Measurements from ENCODE around the gene VPS13C. TPM values are rescaled to one million over a fixed set of nuclear protein-coding genes. Genes with fewer than 3 reads are reported as not detected.

VPS13C gene
- total RNA-seq, 3 donors from 2014 or later: 15.5 to 20.6 (median 18.1) TPM

- Mint-ChIP-seq H3K9me3 (no peaks in the 10 kb centered on the region), H3K27me3 (ENCODE audit: low read depth) (peaks cover 13% of the 10 kb centered on the region), H3K36me3 (ENCODE audit: insufficient read depth) (no peaks in the 10 kb centered on the region), H3K4me1 (ENCODE audit: low read depth) (peaks cover 5% of the 10 kb centered on the region), H3K4me3 (no peak overlapping the region)
- no peak for DNase-seq
- no peak for ATAC-seq
These were observed 230.7 kb downstream of the VPS13C start for GRCh38 chr15:61829514-61829889.

- Mint-ChIP-seq H3K27me3 (ENCODE audit: low read depth) (peaks cover 9% of the 10 kb centered on the region), H3K9me3 (no peaks in the 10 kb centered on the region), H3K4me1 (ENCODE audit: low read depth) (peaks cover 3% of the 10 kb centered on the region), H3K4me3 (no peak overlapping the region), H3K36me3 (ENCODE audit: insufficient read depth) (no peaks in the 10 kb centered on the region)
- DNase-seq (no peak), ATAC-seq (no peak)
These were observed 231.3 kb downstream of the VPS13C start for GRCh38 chr15:61828860-61829513.

DNA sequence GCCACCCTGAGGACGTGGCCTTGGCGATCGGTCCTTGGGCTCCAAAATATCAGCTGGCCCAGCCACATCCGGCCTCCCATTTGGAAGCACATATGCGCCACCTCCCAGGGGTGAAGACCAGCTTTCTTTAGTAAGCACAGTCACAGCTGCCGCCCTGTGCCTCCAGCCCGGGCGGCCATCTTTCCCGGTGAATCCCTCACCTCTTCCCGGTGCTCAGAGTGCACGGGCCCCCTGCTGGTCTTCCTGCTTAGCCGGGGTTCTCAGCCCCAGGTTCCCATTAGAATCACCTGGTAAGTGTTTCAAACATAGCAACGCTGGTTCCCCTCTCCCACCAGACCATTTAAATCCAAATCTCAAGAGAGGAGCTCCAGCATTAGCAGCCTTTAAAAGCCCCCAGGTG lies 232.2 kb downstream of the VPS13C start:
- no peak for ATAC-seq
- no peak for DNase-seq
- Mint-ChIP-seq H3K36me3 (ENCODE audit: insufficient read depth) (no peaks in the 10 kb centered on the region), H3K27me3 (ENCODE audit: low read depth) (peaks cover 3% of the 10 kb centered on the region), H3K9me3 (no peaks in the 10 kb centered on the region), H3K4me1 (ENCODE audit: low read depth) (no peaks in the 10 kb centered on the region), H3K4me3 (no peak overlapping the region)

DNA sequence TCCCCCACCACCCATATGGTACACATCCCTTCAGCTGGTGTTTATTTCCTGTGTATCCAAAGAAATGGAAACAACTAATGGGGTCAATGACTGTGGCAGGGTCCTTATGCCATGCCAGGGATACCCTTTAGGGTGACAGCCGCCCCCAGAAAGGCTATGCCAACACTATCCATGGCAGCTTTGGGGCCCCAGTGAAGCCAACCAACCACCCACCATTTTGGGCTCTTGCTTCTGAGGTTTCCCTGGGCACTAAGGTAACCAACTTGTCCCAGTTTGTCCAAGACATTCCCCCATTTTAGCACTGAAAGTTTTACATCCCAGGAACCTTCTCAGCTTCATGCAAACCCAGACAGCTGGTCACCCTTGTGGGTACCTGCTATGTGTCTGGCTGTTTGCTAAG lies 233.1 kb downstream of the VPS13C start:
- no peaks in the 10 kb centered on the region for H3K9me3 Mint-ChIP-seq
- H3K4me3 Mint-ChIP-seq: no peak overlapping the region
- no peak for DNase-seq
- no peak for ATAC-seq
- H3K4me1 Mint-ChIP-seq (ENCODE audit: low read depth): no peaks in the 10 kb centered on the region
- peaks cover 3% of the 10 kb centered on the region for H3K27me3 Mint-ChIP-seq (ENCODE audit: low read depth)
- no peaks in the 10 kb centered on the region for H3K36me3 Mint-ChIP-seq (ENCODE audit: insufficient read depth)

- no peaks in the 10 kb centered on the region for H3K36me3 Mint-ChIP-seq (ENCODE audit: insufficient read depth)
- H3K4me3 Mint-ChIP-seq: no peak overlapping the region
- H3K4me1 Mint-ChIP-seq (ENCODE audit: low read depth): no peaks in the 10 kb centered on the region
- peaks cover 5% of the 10 kb centered on the region for H3K27me3 Mint-ChIP-seq (ENCODE audit: low read depth)
- ATAC-seq (no peak), DNase-seq (no peak)
- no peaks in the 10 kb centered on the region for H3K9me3 Mint-ChIP-seq
These were observed 236.0 kb downstream of the VPS13C start for GRCh38 chr15:61824291-61824690.

GRCh38 chr15:61822511-61822910 lies 237.7 kb downstream of the VPS13C start:
- no peak overlapping the region for H3K4me3 Mint-ChIP-seq

GRCh38 chr15:61820951-61821350 lies 239.3 kb downstream of the VPS13C start:
- Mint-ChIP-seq H3K4me3 (no peak overlapping the region), H3K36me3 (ENCODE audit: insufficient read depth) (no peaks in the 10 kb centered on the region), H3K27me3 (ENCODE audit: low read depth) (peaks cover 10% of the 10 kb centered on the region), H3K4me1 (ENCODE audit: low read depth) (no peaks in the 10 kb centered on the region), H3K9me3 (no peaks in the 10 kb centered on the region)
- DNase-seq (no peak), ATAC-seq (no peak)

More at GRCh38 chr15:61822511-61822910, 237.7 kb downstream of the VPS13C start:
- no peaks in the 10 kb centered on the region for H3K4me1 Mint-ChIP-seq (ENCODE audit: low read depth)
- H3K27me3 Mint-ChIP-seq (ENCODE audit: low read depth): peaks cover 10% of the 10 kb centered on the region
- ATAC-seq (no peak), DNase-seq (no peak)
- no peaks in the 10 kb centered on the region for H3K9me3 Mint-ChIP-seq
- no peaks in the 10 kb centered on the region for H3K36me3 Mint-ChIP-seq (ENCODE audit: insufficient read depth)

GRCh38 chr15:61820212-61820611 lies 240.0 kb downstream of the VPS13C start:
- Mint-ChIP-seq H3K36me3 (ENCODE audit: insufficient read depth) (no peaks in the 10 kb centered on the region), H3K27me3 (ENCODE audit: low read depth) (peaks cover 10% of the 10 kb centered on the region), H3K4me1 (ENCODE audit: low read depth) (no peaks in the 10 kb centered on the region), H3K9me3 (no peaks in the 10 kb centered on the region), H3K4me3 (no peak overlapping the region)
- DNase-seq (no peak), ATAC-seq (no peak)

GRCh38 chr15:61819386-61819785 lies 240.9 kb downstream of the VPS13C start:
- DNase-seq (no peak), ATAC-seq (no peak)
- peaks cover 11% of the 10 kb centered on the region for H3K27me3 Mint-ChIP-seq (ENCODE audit: low read depth)
- H3K4me1 Mint-ChIP-seq (ENCODE audit: low read depth): no peaks in the 10 kb centered on the region
- H3K36me3 Mint-ChIP-seq (ENCODE audit: insufficient read depth): no peaks in the 10 kb centered on the region
- H3K9me3 Mint-ChIP-seq: no peaks in the 10 kb centered on the region
- H3K4me3 Mint-ChIP-seq: no peak overlapping the region

GRCh38 chr15:61818801-61819200 lies 241.4 kb downstream of the VPS13C start:
- ATAC-seq: no peak
- no peaks in the 10 kb centered on the region for H3K9me3 Mint-ChIP-seq
- peaks cover 13% of the 10 kb centered on the region for H3K27me3 Mint-ChIP-seq (ENCODE audit: low read depth)
- no peak overlapping the region for H3K4me3 Mint-ChIP-seq
- DNase-seq: no peak
- H3K36me3 Mint-ChIP-seq (ENCODE audit: insufficient read depth): no peaks in the 10 kb centered on the region
- H3K4me1 Mint-ChIP-seq (ENCODE audit: low read depth): no peaks in the 10 kb centered on the region

- H3K9me3 Mint-ChIP-seq: no peaks in the 10 kb centered on the region
- no peaks in the 10 kb centered on the region for H3K4me1 Mint-ChIP-seq (ENCODE audit: low read depth)
- H3K4me3 Mint-ChIP-seq: no peak overlapping the region
- H3K36me3 Mint-ChIP-seq (ENCODE audit: insufficient read depth): no peaks in the 10 kb centered on the region
- DNase-seq (no peak), ATAC-seq (no peak)
- H3K27me3 Mint-ChIP-seq (ENCODE audit: low read depth): peaks cover 15% of the 10 kb centered on the region
These were observed 243.4 kb downstream of the VPS13C start for GRCh38 chr15:61816856-61817255.

DNA sequence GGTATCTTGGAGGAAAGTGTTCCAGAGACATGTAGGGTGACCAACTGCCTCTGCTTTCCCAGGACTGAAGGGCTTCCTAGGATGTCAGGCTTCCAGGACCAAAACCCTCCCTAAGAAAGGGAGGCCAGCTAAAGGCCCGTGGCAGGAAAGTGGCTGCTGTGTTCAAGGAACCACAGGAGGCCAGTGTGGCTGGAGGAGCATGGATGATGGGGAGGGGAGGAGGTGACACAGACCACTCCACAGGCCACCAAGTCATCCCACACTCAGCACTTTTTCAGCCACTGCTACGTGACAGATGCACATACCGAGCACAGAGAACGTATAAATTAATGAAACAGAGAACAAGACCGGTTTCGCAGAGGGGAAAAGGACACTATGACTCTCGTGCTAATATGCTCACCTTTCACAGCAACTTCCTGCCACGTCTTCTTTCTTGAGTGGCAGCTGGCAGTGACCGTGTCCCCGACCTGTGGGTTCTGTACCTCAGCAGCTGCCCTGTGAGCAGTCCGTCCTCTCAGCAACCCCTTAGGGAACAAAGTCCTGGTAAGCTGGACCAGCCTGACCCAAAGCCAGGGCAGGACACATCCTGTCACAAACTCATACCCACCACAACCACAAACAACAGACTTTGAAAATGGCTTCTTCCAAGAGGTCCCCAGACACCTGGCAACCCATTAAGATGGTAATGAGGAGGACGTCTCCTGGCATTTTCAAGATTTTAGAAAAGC lies 244.7 kb downstream of the VPS13C start:
- Mint-ChIP-seq H3K9me3 (no peaks in the 10 kb centered on the region), H3K36me3 (ENCODE audit: insufficient read depth) (no peaks in the 10 kb centered on the region), H3K4me1 (ENCODE audit: low read depth) (no peaks in the 10 kb centered on the region), H3K4me3 (no peak overlapping the region), H3K27me3 (ENCODE audit: low read depth) (peaks cover 11% of the 10 kb centered on the region)
- no peak for ATAC-seq
- no peak for DNase-seq

DNA sequence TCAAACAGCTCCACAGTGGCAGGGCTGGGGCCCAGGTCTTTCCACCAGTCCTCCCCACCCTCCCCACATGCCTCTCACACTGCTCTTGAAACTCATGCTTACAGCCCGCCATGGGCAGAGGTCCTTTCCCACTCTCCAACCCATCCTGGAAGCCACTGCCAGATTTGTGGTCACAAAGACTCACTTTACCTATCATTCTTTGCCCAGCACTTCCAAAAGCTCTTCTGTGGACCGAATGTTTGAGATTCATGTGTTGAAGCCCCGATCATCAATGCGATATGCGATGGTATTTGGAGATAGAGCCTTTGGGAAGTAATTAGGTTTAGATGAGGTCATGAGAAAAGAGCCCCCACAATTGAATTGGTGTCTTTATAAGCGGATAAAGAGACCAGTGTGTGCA lies 247.8 kb downstream of the VPS13C start:
- DNase-seq (no peak), ATAC-seq (no peak)
- no peaks in the 10 kb centered on the region for H3K36me3 Mint-ChIP-seq (ENCODE audit: insufficient read depth)
- peaks cover 12% of the 10 kb centered on the region for H3K27me3 Mint-ChIP-seq (ENCODE audit: low read depth)
- H3K4me3 Mint-ChIP-seq: no peak overlapping the region
- H3K9me3 Mint-ChIP-seq: no peaks in the 10 kb centered on the region
- H3K4me1 Mint-ChIP-seq (ENCODE audit: low read depth): no peaks in the 10 kb centered on the region

DNA sequence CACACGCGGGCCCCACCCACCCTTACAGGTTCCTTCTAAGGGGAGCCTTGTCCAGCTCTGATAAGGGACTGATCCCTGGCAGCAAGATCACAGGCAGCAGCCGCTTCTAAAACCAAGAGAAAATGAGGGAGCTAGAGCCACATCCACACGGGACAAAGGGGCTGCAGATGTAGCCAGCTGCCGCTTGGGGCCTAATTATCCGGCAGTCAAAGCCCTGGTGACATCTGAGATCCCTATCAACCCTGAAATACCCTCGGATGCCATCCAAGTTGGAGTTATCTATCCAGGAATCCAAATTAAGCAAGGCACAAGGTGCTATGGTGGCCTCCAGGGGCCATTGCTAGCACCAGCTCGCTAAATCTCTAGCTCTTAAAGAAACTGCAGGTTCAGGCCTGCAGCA lies 248.3 kb downstream of the VPS13C start:
- Mint-ChIP-seq H3K4me1 (ENCODE audit: low read depth) (no peaks in the 10 kb centered on the region), H3K36me3 (ENCODE audit: insufficient read depth) (no peaks in the 10 kb centered on the region), H3K9me3 (no peaks in the 10 kb centered on the region), H3K4me3 (no peak overlapping the region), H3K27me3 (ENCODE audit: low read depth) (peaks cover 14% of the 10 kb centered on the region)
- ATAC-seq (no peak), DNase-seq (no peak)

GRCh38 chr15:61809216-61809615 lies 251.0 kb downstream of the VPS13C start:
- H3K4me1 Mint-ChIP-seq (ENCODE audit: low read depth): no peaks in the 10 kb centered on the region
- DNase-seq: no peak
- H3K4me3 Mint-ChIP-seq: no peak overlapping the region
- no peak for ATAC-seq
- no peaks in the 10 kb centered on the region for H3K9me3 Mint-ChIP-seq
- peaks cover 16% of the 10 kb centered on the region for H3K27me3 Mint-ChIP-seq (ENCODE audit: low read depth)
- H3K36me3 Mint-ChIP-seq (ENCODE audit: insufficient read depth): no peaks in the 10 kb centered on the region

Measured in activated T-cell treated with anti-CD3 and anti-CD28 coated beads, Interleukin-2, amount 50 U/mL, for 4 hours (primary cell).